NCI-H446 treated with DMSO at 0.1 percent for 48 hours (cell line): ENCODE data around the gene PLXNA4.

Source experiments
- DNase-seq: peaks from one replicate; lab custom pipeline; 2025; lab: John Stamatoyannopoulos, UW

The PLXNA4 gene

DNA sequence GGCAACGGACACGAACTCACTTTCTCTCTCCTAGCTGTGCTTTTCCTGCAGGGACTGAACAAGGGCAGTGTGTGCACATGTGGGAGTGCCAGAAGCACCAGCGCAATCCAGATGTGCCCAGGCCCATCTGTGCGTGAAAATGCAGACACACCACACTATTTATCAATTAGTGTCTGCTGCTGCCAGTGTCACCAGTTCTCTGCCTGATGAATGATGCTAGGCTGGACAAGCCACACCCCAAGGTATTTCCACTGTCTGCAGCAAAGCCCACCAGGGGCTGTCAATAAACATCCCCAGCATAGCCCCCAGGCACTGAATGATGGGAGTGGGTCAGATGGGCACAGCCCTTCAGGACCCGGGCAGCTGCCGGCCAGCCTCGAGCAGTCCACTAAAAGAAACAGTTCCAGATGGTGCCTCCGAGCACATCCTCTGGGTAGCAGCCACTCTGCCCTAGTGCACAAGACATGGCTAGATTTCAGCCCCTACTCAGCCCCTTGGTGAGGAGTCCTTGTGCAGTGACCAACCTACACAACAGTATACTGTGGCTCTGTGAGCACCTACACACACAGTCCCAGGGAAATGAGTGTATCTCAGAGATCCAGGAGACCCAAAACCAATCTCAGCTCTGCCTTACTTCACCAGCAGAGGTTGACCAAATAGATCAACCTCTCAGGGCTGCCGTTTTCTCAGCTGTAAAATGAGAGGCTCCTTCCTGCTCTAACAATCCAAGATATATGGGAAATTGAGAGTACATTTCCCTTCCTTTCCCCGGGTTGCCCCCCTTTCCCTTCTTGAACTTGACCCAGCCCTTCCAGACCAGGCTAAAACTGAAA lies 314.7 kb downstream of the PLXNA4 start:
- DNase-seq: no peak

DNA sequence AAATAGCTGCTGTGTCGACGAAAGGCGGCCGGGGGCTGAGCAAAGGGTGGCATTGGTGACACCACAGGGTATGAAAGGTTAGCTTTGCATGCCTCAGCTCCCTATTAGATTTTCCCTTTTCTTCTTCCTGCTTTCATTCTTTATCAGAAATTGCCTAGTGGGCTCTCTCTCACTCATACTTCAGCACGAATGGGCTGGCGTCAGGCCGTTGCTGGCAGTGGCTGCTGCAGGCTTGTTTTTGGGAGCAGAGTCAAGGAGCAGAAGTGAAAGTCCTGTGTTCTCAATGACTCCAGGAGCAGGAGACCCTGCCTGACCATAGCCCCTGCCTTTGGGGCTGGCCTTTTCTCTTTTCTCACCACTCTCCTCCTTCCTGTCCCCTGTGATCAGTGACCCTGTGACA lies 318.0 kb downstream of the PLXNA4 start:
- DNase-seq: no peak

DNA sequence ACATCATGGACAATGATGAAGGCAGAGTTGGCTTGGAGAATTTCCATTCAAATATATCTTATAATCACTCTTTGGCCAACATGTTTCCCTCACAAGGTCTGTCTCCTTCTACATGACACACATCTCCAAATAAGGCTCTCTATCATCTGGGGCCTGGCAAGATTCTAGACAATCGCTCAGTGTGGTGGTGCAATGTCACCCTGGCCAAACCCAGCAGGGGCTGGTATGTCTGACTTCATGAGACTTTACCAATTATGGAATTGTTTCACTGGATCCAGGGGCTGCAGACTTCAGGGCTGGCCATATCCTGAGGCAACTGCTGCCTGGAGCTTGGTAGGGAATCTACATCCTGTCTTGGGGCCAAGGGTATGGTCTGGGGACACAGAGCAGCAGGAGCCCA lies 319.0 kb downstream of the PLXNA4 start:
- no peak for DNase-seq

DNA sequence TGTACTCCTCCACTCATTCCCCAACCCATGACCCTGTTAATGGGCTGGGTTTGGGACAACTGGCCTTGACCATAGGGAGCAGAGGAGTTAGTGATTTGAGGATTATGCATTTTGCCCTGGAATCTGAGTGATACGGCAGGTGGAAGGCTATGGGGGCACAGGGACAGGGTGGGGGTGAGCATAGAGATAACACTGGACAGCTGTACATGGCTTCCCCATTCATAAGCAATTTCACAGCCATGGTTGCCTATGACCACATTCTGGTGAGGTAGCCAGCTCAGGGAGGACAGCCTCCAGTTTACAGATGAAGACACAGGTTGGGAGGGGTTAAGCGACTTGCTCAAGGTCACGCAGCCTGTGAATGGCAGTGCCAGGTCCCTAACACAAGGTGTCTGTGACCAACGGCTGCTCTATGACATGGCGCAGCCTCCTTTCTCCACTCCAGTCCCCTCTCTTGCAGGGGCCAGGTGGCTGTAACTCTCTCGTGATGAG lies 319.5 kb downstream of the PLXNA4 start:
- no peak for DNase-seq

DNA sequence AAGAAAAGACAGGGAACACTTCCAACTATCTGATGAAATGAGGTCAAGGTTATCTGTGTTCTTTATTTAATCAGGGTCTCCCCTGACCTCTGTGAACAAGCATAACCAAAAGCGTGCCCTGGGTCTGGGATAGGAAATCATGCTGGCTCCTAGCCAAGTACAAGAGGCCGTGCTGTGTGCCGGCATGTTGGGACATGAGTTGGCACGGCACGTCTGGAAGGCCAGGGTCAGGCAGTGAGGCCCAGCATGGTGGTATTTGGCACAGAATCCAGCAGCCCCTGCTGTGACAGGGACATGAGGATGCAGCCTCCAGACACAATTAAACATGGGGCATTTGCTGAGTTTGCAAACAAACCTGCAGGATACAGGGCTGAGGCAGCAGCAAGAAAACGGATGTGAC lies 320.4 kb downstream of the PLXNA4 start:
- DNase-seq: no peak

DNA sequence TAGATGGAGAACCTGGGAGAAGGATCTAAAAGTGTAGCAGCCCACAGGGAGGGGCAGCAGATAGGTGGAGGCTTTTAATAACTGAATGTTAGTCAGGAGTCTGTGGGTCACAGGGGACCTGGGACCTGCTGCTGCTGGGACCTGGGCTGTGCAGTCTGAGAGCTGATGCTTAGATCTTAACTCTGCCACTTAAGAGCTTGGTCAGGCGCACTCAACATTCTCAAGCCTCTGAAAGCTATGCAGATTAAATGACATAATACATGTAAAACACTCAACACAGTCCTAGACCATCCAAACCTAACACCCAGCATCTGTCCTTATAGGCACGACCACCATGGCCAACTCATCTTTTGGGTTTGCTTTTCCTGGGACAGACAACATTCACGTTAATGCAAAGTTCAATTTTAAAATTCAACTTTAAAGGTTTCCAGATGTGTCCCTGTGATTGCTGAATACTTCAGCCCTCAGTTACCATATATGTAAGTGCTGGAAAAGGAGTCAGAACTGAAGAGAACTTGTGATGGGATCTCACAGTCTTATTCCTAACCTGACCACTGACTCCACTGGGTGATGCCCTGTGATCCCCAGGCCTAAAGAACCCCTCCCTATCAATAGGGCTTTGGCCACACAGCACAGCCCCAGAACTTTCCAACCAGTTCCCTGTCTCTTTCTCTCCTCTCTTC lies 321.0 kb downstream of the PLXNA4 start:
- no peak for DNase-seq

DNA sequence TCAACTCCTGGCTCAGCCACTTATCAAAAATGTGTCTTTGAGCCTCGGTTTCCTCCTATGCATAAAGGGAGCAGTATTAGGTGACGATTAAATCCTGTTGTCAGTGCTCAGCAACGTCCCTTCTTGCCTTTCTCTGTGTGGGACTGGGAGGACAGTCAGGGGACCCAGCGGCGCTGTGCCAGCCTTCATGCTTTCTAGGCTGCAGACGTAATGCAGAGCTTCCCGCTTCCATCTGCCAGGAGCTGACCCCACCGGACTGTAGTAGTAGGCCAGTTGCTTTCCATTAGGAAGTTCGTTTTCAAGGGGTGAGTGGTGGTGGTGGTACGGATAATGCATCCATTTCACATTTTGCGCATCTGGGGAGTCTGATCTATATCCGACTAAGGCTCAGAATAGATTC lies 321.8 kb downstream of the PLXNA4 start:
- DNase-seq: no peak

DNA sequence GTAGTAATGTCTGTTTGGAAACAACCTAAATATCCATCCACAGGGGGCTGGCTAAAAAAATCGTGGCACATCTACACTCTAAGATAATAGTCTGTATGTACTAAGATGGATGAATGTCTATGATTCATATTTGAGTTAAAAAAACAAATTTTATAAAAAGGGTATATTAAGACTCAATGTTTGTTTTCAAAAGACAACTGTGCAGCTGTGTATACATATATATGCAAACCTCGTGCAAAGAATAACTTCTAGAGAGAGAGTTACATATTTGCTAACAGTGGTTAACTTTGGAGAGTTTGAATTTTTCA lies 323.5 kb downstream of the PLXNA4 start:
- DNase-seq: no peak

DNA sequence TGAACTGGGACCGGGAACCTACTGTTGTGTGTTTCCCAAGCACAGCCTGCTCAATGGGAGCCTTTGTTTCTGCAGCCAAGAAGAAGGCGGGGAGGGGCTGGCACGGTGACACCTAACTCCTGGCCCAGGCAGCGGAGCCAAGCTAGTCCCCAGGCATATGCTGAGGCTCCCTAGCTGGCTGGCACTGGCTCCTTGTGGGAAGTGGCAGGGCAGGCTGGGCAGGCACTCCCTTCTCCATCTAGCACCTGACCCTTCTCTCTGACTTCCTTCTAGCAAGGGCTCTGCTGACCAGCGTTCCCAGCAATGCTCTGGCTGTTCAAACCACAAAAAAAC lies 325.0 kb downstream of the PLXNA4 start:
- DNase-seq: peak; percentile 81

DNA sequence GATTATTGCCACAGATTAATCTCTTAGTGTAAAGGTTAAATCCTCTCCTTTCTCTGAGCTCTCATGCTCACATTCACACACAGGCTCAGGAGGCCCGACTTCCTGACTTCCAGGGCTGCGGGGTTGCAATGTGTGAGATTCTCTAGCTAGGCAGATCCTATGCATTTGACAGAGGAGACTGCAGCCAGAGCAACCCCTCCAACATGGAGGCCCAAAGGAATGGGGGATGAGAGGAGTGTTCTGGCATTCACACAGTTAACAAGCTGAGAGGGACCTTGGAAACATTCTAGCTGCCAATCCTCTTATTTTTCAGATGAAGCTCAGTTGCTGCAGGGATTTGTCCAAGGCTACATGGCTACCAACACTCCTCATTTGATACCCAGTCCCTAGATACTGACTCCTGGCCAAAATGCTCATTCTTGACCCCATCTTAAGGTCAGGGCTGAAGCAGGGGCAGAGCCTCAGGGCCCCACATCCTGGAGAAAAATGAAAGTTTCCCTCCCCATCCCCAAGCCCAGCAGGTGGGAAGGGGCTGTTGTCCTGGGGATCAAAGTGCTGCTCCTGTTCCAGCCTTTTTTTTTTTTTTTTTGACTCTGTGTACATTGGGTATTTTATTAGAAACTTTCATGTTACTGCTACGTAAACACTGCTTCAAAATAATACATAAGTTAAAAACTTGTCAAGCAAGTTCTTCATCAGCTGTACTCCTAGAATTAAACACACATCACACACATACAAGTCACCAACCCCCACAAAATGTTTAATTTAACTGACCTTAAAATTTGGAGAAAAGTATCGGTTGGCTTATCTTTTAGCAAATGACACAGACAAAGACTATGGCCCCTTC lies 325.6 kb downstream of the PLXNA4 start:
- no peak for DNase-seq

DNA sequence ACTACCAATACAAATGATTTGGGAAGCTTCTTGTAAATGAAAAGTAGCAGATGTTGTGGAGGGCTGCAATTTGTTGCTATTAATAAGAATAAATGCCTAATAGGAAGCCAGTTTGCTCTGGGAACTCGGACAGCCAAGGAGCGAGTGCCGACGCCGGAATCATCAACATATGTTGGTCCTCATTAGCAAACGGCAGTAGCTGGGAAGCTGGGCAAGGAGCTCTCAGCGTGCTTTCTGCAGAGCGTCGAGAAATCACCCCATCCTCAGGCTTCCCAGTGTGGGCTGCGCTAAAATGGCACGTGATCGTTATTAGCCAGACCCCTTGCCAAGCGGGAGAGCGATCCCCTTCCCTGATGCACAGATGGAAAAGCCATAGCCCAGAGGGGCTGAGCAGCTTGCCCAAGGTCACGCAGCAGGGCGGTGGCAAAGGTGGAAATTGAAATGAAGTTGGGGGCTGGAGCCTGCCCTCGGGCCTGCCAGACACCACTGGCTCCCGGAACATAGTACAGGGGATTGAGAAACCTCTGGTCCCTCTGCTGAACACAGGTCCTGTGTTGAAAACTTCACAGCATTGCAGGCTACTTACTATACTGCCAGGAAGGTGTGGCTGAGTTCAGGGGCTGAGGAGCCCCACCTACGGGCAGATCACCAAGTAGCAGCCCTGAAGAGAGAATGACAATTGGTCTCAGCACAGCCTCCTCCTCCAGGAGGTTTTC lies 326.9 kb downstream of the PLXNA4 start:
- DNase-seq: peak; percentile 63

DNA sequence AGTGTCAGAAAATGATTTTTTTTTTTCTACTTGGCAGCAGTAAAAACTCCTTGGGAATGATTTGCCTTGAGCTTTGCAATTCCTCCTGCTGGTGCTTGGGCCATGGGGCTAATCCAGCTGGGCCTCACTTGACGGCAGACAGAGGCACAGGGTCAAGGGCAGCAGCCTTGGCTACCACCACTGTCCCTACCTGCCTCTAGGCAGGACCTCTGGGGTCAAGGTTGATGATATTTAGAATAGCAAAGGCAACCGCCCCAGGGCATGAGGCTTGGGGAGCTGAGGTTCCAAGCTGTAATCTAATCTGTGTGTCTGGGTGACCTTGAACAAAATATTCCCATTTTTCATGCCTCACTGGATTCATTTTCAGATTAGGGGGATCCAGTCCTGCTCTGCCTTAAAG lies 327.4 kb downstream of the PLXNA4 start:
- no peak for DNase-seq

DNA sequence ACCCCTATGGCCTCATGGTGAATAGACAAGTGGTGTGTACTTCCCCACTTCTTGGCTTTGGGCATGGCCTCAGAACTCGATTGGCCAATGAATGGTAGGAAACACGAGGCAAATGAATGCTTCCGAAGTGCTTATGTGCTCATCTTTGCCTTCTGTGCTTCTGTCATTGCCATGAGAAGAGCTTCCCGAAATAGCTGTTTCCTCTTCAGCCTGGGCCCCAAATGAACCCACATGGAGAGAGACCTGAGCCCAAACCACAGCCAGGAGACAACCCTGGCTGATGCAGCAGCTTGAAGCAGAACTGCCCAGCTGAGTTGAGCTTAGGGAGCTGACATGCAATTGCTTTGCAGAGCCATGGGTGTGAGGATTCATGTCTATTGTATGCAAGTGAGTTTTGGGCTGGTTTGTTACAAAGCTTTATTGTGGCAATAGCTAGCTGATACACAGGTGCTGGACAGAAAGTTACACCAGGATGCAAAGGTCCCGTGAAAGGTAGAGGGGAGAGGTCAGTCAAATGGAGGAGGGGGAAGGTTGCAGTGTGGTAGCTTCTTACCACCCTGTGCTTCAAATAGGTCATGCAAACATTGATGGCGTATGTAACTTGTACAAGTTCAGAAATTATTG lies 328.2 kb downstream of the PLXNA4 start:
- no peak for DNase-seq

DNA sequence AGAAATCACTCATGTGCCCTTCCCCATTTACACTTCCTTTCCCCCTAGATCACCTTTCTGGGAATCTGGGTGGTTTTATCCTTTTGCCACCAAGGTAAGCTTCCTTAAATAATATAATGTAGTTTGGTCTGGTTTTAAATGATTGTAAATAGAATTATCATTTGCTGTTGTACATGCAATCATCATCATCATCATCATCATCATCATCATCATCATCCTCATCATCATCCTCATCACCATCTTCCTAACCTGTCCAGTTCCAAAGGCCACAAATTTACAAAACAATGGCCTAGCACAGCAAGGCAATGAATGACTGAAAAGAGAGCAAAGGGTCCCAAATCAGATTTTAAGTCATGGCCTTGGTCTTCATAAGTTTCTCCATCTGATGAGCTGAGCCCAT lies 329.7 kb downstream of the PLXNA4 start:
- no peak for DNase-seq

DNA sequence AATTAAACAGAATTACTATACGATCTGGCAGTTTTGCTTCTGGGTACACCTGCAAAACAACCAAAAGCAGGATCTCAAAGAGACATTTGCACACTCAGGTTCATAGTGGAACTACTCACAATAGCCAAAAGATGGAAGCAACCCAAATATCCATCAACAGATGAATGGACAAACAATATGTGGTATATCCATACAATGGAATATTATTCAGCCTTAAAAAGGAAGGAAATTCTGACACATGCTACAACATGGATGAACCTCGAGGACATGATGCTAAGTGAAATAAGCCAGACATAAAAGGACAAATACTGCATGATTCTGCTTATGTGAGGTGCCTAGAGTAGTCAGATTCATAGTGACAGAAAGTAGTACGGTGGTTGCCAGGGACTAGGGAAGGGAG lies 330.7 kb downstream of the PLXNA4 start:
- DNase-seq: no peak

DNA sequence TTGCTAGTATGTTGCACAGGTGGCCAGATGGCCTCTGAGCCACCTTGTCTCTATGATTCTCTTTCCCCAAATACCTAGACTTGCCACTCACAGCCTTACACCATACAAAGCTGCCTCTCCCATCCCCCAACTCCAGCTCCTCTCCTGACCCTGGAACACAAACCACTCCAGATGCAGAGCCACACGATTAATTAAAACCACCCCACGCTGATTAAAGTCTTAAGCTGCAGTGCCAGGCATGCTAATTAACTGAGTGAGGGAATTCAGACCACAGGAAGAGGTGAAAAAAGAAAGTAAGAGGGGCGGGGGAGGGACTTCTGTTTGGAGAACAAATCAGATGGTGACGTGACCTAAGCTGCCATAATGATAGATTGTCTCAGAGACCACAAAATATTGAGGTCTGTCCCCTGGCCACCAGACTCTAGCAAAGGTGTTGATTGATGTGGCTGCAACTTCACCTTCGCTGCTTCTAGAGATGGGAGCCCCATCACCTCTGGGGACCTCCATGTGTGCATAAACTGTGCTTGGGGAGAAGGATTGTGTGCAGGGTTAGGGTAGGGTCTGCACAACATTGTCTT lies 331.3 kb downstream of the PLXNA4 start:
- no peak for DNase-seq

DNA sequence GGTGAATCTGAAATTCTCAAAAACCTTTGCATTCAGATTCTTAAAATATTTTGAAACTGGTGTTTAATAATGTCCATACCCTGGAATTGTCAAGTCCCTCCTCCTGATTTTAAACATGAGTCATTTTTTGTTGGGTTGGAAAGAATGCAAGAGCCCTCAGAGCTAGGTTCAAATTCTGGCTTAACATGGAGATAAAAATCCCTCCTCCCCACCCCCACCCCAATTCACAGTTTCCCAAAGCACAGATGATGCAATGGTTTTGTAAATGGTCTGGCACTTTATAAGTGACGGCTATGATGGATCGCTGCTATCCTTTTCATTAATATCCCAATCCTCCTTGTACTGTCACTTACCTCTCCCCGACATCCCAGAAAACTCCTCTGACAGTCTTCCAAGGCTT lies 332.8 kb downstream of the PLXNA4 start:
- DNase-seq: no peak

DNA sequence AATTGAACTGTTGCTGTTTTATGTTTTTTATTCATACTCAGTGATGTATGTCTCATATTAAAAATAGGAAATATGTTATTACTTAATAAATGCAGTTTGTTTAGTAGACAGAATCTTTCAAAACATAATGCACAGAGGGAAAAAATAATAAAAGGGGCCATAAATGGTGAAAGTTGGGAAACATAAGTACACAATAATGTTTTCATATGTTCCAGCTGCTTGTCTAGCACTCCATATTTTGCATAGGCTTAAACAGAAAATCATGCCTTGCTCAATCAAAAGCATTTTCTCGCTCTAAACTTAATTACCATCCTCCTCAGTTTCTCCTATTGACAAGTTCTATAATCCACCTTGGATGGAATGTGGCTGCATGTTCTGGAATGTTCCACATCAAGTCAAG lies 333.2 kb downstream of the PLXNA4 start:
- DNase-seq: no peak

DNA sequence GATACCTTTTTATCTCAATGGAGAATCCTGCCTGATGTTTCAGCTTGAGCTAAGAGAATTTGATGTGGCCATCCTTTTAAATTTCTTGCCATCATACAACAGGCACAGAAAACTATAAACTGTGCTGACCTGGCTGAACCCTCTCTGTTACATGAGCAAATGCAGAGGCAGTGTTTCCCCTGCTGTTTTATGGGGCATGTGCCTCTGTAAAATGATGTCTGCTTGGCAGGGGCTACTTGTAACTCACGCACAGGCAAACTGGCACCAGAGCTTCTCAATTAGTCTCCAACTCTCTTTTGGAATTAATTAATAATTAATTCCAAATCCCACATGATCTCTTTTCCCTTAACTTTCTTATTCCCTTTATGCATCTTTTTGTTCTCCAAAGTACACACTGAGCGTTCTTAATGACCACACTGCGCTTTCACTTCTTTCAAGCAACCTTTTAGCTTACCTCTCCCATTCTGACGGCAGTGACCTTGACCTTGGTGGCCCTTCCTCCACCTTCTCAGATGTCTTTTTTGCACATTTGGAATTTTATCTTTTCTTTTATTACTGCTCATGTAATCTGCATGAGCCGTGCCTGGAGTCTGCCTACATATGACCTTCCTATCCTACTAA lies 334.0 kb downstream of the PLXNA4 start:
- no peak for DNase-seq

DNA sequence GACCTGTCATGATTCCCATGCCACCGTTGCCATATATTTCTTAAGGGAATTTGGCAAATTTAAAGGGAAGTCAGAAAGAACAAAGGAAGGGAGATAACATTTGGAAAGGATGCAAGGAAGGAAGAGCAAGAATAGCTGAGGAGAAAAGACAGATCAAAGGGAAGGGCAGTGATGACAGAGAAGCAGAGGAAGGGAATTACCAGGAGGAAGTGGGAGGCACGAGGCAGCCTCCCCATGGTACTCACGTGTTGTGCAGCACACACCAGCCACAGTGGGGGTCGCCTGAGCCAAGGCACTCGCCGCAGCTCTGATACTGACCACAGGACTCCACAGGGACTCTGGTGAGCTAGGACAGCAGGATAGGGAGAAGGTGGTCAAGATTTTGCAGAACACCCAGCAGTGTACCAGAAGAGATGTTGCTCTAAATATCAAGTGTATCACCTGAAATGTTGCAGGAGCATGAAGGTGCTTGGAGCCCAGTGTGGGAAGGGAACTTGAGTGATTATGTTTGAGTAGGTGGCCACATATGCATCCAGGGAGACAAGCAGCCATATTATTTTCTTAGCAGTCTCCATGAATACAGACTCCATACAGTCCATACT lies 335.3 kb downstream of the PLXNA4 start:
- DNase-seq: no peak

DNA sequence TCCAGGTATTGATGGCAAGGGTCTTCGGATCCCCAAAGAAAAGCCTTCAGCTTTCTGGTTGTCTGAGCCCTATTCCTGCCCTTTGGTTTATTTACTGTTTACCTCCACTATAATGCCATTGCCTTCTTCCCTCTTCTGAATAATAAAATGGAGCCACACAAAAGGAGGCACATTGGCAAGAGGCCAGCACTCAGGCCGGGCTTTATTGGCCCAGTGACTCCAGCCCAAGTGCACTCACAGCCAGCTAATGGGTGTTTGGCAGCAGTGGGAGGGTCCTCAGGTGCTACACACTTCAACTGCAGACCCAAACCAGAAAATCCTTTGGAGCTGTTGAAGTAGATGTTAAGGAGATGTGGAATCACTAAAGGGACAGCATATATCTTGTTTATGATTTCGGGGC lies 336.0 kb downstream of the PLXNA4 start:
- DNase-seq: no peak
